PC-9 (cell line): ENCODE results near the gene SPATS1. TPM values are rescaled to one million over a fixed set of nuclear protein-coding genes. Genes with fewer than 3 reads are reported as not detected.
A peak's percentile ranks its signal among the peaks of the same experiment; 100 is the strongest.

Source experiments
- BruUV-seq: library from RNA; stranded (reverse); fragments of 400-500 nt; replicated peaks from 2 replicates; lab custom pipeline; 2021; lab: Mats Ljungman, UMichigan
- CTCF ChIA-PET: fragments of 300-600 bp; sonication (Branson Sonifier 250); formaldehyde crosslinking; loops from one replicate; lab custom pipeline; 2022; ENCODE audit warnings: antibody characterized with exemption; lab: Charles Lee
- POLR2A ChIA-PET: fragments of 300-600 bp; sonication (Branson Sonifier 250); formaldehyde crosslinking; loops from one replicate; lab custom pipeline; 2022; ENCODE audit warnings: antibody characterized with exemption; ENCODE audit not compliant: unreplicated experiment; lab: Charles Lee
- DNase-seq, 2 experiments: peaks; one replicate each; pipeline versions ENCODE4 v3.0.0 to v3.0.0-alpha.2; 2015 to 2022; ENCODE audit warnings: mixed read lengths in 1 of 2
- H2AFZ ChIP-seq: fragments of 200-600 bp; sonication (generic); 2 replicates; pipeline ENCODE4 v1.8.1; 2017; ENCODE audit warnings: antibody characterized with exemption
- H3F3A ChIP-seq: fragments of 200-600 bp; sonication (generic); 2 replicates; pipeline ENCODE4 v1.8.1; 2017; ENCODE audit warnings: antibody characterized with exemption, mild to moderate bottlenecking, low read depth; ENCODE audit not compliant: insufficient read depth
- H3K27ac ChIP-seq: fragments of 200-600 bp; sonication (generic); 2 replicates; pipeline ENCODE4 v1.6.1; 2016; ENCODE audit warnings: mixed run types
- H3K27me3 ChIP-seq: fragments of 200-600 bp; sonication (generic); 2 replicates; pipeline ENCODE4 v1.6.1; 2016; ENCODE audit warnings: low read depth, mixed run types; ENCODE audit not compliant: insufficient read depth
- H3K36me3 ChIP-seq: fragments of 200-600 bp; sonication (generic); 2 replicates; pipeline ENCODE4 v1.6.1; 2016; ENCODE audit warnings: low read depth, mixed run types
- H3K4me1 ChIP-seq: fragments of 200-600 bp; sonication (generic); replicated peaks from 2 replicates; pipeline ENCODE4 v1.6.1; 2016; ENCODE audit warnings: mixed run types; ENCODE audit not compliant: insufficient read depth
- H3K4me2 ChIP-seq: fragments of 200-600 bp; sonication (generic); 2 replicates; pipeline ENCODE4 v1.6.1; 2017; ENCODE audit warnings: mixed run types
- H3K4me3 ChIP-seq: fragments of 200-600 bp; sonication (generic); 2 replicates; pipeline ENCODE4 v1.6.1; 2016; ENCODE audit warnings: mixed run types
- H3K79me2 ChIP-seq: fragments of 200-600 bp; sonication (generic); 2 replicates; pipeline ENCODE4 v1.6.1; 2017; ENCODE audit warnings: low read depth, mixed run types
- H3K9me2 ChIP-seq: fragments of 200-600 bp; sonication (generic); 2 replicates; pipeline ENCODE4 v1.8.1; 2017; ENCODE audit warnings: mild to moderate bottlenecking; ENCODE audit not compliant: insufficient read depth
- H3K9me3 ChIP-seq: fragments of 200-600 bp; sonication (generic); 2 replicates; pipeline ENCODE4 v1.8.1; 2016; ENCODE audit warnings: low read depth; ENCODE audit not compliant: insufficient read depth
- H4K20me1 ChIP-seq: fragments of 200-600 bp; sonication (generic); 2 replicates; pipeline ENCODE4 v1.8.1; 2017; ENCODE audit not compliant: insufficient read depth
- CTCF ChIP-seq: fragments of 200-600 bp; sonication (generic); conservative IDR thresholded peaks from 2 replicates; pipeline ENCODE4 v1.6.1; 2017; ENCODE audit warnings: mixed run types, antibody characterized with exemption, mild to moderate bottlenecking, moderate library complexity
- EZH2 ChIP-seq: fragments of 200-600 bp; sonication (generic); IDR thresholded peaks from 2 replicates; pipeline ENCODE4 v1.8.0; 2017; ENCODE audit warnings: antibody characterized with exemption, low read depth
- intact Hi-C: fragments of 100-400 bp; cut with micrococcal nuclease; formaldehyde crosslinking; loops from one replicate; pipeline ENCODE4 v1.10.0; 2022; ENCODE audit not compliant: unreplicated experiment
- total RNA-seq: library from RNA; stranded (reverse); gene quantifications from 2 replicates; pipeline ENCODE4 v1.2.3, GENCODE V29; 2021

SPATS1 gene
- total RNA-seq, 1 experiment from 2014 or later: not detected

- Histone ChIP-seq H3K4me1 (peaks cover 20% of the 10 kb centered on the region), H4K20me1 (peaks cover 28% of the 10 kb centered on the region), H3K4me2 (peak overlapping the region; percentile 88), H3K4me3 (peak overlapping the region; percentile 58), H3K9me3 (no peaks in the 10 kb centered on the region), H3K27ac (no peak overlapping the region), H3K36me3 (peaks cover 6% of the 10 kb centered on the region; the same call in 1 of the 2 replicates), H3K27me3 (0 out of 2 replicates have a peak, but pooled peaks cover 2% of the 10 kb centered on the region), H3K79me2 (peaks cover 40% of the 10 kb centered on the region), H3F3A (no peaks in the 10 kb centered on the region), H3K9me2 (no peaks in the 10 kb centered on the region), H2AFZ (0 out of 2 replicates have a peak overlapping the region, but pooled peaks have one; percentile 58)
- TF ChIP-seq CTCF (no peak), EZH2 (no peak)
- CTCF ChIA-PET: interaction anchor here (0.7 to 1.1 kb wide), 2 partner anchors 47 to 69 kb away, joined by 4 to 5 read pairs; no protein-coding TSS in a partner anchor
- BruUV-seq: no TSS peak
- DNase-seq: no peak
- POLR2A ChIA-PET: interaction anchor here (0.5 to 0.9 kb wide), 3 partner anchors 10 to 92 kb away, joined by 3 to 4 read pairs (median 4); partner anchors contain the start of gene AARS2
- intact Hi-C loops: loop anchor here (5.0 kb wide), 1 partner anchor 121 kb away; the partner anchor contains the start of gene NFKBIE
These were observed 45.7 kb downstream of the SPATS1 start for GRCh38 chr6:44388135-44388487.

- H3F3A ChIP-seq: no peaks in the 10 kb centered on the region
- H3K4me1 ChIP-seq: peaks cover 20% of the 10 kb centered on the region
- H4K20me1 ChIP-seq: peaks cover 28% of the 10 kb centered on the region
- no peak for DNase-seq
- peaks cover 40% of the 10 kb centered on the region for H3K79me2 ChIP-seq
- H3K9me3 ChIP-seq: no peaks in the 10 kb centered on the region
- no peak overlapping the region for H2AFZ ChIP-seq
- ChIA-PET CTCF (no interaction called here), POLR2A (no interaction called here)
- no TSS peak for BruUV-seq
- H3K4me3 ChIP-seq: peak overlapping the region; percentile 58
- peaks cover 13% of the 10 kb centered on the region for H3K36me3 ChIP-seq
- no peaks in the 10 kb centered on the region for H3K27me3 ChIP-seq
- intact Hi-C loops: loop anchor here (5.0 kb wide), 1 partner anchor 122 kb away; the partner anchor contains the start of gene NFKBIE
- H3K4me2 ChIP-seq: peak overlapping the region; percentile 88
- H3K9me2 ChIP-seq: no peaks in the 10 kb centered on the region
- TF ChIP-seq EZH2 (no peak), CTCF (no peak)
- H3K27ac ChIP-seq: no peak overlapping the region
These were observed 46.4 kb downstream of the SPATS1 start for GRCh38 chr6:44388887-44389286.

- TF ChIP-seq EZH2: no peak
- intact Hi-C loops: no loop called here
- Histone ChIP-seq H3K9me2 (no peaks in the 10 kb centered on the region), H3K4me1 (peaks cover 20% of the 10 kb centered on the region), H3K27me3 (no peaks in the 10 kb centered on the region), H3K27ac (no peak overlapping the region), H3K36me3 (peaks cover 18% of the 10 kb centered on the region), H3K4me2 (no peak overlapping the region), H3K9me3 (no peaks in the 10 kb centered on the region), H3F3A (no peaks in the 10 kb centered on the region), H3K4me3 (no peak overlapping the region), H3K79me2 (peaks cover 40% of the 10 kb centered on the region), H2AFZ (no peak overlapping the region), H4K20me1 (peaks cover 28% of the 10 kb centered on the region)
- CTCF ChIA-PET: no interaction called here
- no peak for DNase-seq
- POLR2A ChIA-PET: no interaction called here
- no TSS peak for BruUV-seq
These were observed 47.8 kb downstream of the SPATS1 start for GRCh38 chr6:44390158-44390683.

Other genes starting within 250 kb of the SPATS1 start
- gene MRPL14, start 215.2 kb upstream of the SPATS1 start, total RNA-seq: 96.3 and 97.9 TPM in 2 replicates
- 36.1 and 38.5 TPM in 2 replicates for gene TMEM63B, start 215.1 kb upstream of the SPATS1 start, total RNA-seq
- not detected in 2 replicates for gene CAPN11, start 183.8 kb upstream of the SPATS1 start, total RNA-seq
- gene MYMX, start 125.7 kb upstream of the SPATS1 start, total RNA-seq: not detected in 2 replicates
- gene SLC29A1, start 119.1 kb upstream of the SPATS1 start, total RNA-seq: 45.3 and 46.9 TPM in 2 replicates
- 895 and 1,136 TPM in 2 replicates for gene HSP90AB1, start 95.5 kb upstream of the SPATS1 start, total RNA-seq
- gene SLC35B2, start 85.1 kb upstream of the SPATS1 start, total RNA-seq: 57.6 and 59.7 TPM in 2 replicates
- 7.6 and 10.2 TPM in 2 replicates for gene NFKBIE, start 77.1 kb upstream of the SPATS1 start, total RNA-seq
- gene TMEM151B, start 72.2 kb upstream of the SPATS1 start, total RNA-seq: not detected in 2 replicates
- 11.6 and 12.5 TPM in 2 replicates for gene AARS2, start 29.3 kb upstream of the SPATS1 start, total RNA-seq
- 17.8 and 24.0 TPM in 2 replicates for gene CDC5L, start 45.1 kb downstream of the SPATS1 start, total RNA-seq